ENCODE results near the gene STX2.
"Not testable (repeated sequence)": the region's sequence is repeated elsewhere in the genome, so short reads cannot be mapped to it uniquely, and the experiment has no call there.

The STX2 gene

GRCh38 chr12:130796985-130797686 is 41.9 kb downstream of the STX2 start:
- ATAC-seq (peak; percentile 95), DNase-seq (peak; percentile 38)

DNA sequence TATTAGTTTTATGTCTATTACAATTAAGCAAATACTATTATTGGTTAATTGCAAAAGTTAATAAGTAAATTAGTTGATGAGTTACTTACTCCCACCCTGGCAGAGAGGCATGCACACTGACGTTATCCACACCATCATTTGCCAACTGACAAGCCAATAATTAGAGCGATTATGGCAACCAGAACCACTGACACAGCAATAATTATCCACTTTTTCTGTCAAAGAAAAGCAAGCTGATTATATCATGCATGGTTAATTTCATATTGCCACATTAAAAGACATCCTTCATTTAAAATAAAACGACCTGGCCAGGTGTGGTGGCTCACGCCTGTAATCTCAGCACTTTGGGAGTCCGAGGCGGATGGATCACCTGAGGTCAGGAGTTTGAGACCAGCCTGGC is 43.1 kb downstream of the STX2 start:
- ATAC-seq = no peak

DNA sequence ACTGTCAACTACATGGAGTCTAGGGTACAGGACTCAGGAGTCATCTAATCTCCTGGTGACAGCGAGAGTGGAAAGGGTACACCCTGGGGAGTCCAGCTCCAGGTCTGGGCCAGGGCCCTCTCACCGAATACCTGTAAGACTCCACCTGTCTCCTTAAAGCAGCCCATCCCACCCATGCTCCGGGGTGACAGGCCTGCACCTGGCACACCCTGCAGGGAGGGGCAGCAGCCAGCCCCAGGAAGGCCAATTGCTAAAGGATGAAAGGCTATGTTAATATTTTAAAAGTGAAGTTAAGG is 45.5 kb downstream of the STX2 start:
- ATAC-seq = no peak
- no peak for DNase-seq

More for the DNA sequence above, 43.1 kb downstream of the STX2 start:
- no peak for DNase-seq

- ATAC-seq (no peak), DNase-seq (no peak)
Measured at GRCh38 chr12:130792821-130793553, 46.1 kb downstream of the STX2 start.

GRCh38 chr12:130791629-130792028 is 47.4 kb downstream of the STX2 start:
- DNase-seq = no peak
- no peak for ATAC-seq

DNA sequence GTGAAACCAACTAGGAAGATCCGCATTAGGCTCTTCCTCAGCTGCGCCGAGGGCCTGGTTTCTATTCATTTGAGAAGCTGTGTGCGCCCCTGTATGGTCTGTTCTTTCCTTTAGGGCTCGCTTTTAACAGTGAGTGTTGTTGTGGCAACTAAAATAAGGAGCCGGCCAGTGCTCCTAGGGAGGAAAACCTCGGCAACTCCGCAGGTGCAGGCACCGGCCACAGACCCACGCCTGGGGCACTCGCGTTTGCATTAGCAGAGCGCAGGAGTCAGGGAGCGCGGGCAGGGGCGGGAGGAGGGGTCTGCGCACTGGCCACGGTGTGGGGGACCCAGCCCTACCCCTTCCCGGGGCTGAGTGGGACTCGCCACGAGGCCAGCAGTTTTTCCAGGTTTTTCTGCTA is 50.5 kb downstream of the STX2 start:
- no peak for DNase-seq
- ATAC-seq = no peak

- ATAC-seq (no peak), DNase-seq (no peak)
Measured at GRCh38 chr12:130787445-130788410, 51.3 kb downstream of the STX2 start.

- DNase-seq = no peak
- ATAC-seq = no peak
Measured at GRCh38 chr12:130787041-130787440, 52.0 kb downstream of the STX2 start.

GRCh38 chr12:130783110-130783715 is 55.8 kb downstream of the STX2 start:
- ATAC-seq = no peak

GRCh38 chr12:130782245-130782644 is 56.8 kb downstream of the STX2 start:
- not testable (repeated sequence) for ATAC-seq, DNase-seq

More at GRCh38 chr12:130783110-130783715, 55.8 kb downstream of the STX2 start:
- no peak for DNase-seq

GRCh38 chr12:130780880-130781575 is 58.0 kb downstream of the STX2 start:
- DNase-seq (no peak), ATAC-seq (no peak)

DNA sequence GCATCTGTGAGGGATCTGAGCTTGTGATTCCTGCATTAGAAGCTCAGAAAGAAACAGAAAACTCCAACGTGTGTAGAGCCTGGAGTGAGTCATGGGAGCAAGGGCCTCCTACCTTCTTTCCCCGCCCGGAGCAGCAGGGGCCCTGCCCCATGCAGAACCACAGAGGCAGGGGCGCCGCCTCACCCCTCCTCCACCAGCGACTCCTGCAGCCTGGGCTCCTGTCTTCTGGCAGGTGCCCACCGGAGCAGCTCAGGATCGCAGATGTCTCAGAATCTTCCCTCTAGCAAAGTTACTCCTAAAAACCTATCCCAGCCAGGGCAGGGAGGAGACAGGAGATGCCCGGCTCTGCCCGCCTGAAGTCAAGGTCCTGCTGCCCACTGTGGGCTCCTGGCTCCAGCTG is 58.7 kb downstream of the STX2 start:
- ATAC-seq (no peak), DNase-seq (no peak)

GRCh38 chr12:130778776-130779175 is 60.3 kb downstream of the STX2 start:
- no peak for ATAC-seq
- no peak for DNase-seq

DNA sequence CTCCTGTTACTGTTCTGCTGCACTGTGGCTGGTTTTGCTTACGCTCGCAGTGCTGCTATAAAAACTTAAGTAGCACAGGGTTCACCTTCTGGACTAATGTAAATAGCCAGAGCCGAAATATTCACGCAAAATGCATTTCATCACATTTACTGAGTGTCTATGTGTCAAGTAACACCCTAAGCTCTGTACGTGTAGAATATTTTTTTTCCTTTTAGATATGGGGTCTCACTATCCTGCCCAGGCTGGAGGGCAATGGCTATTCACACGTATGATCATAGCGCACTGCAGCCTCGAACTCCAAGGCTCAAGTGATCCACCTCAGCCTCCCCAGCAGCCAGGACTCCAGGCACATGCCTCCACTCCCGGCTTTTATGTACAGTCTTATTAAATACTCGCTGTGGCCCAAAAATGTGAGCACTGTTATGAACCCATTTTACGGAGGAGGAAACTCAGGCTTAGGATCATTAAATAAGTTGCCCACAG is 62.2 kb downstream of the STX2 start:
- no peak for DNase-seq
- no peak for ATAC-seq

- peak; percentile 76 for DNase-seq
- ATAC-seq = peak; percentile 96
Measured at GRCh38 chr12:130775953-130776856, 62.8 kb downstream of the STX2 start.

- DNase-seq (no peak), ATAC-seq (no peak)
Measured at GRCh38 chr12:130770413-130771028, 68.5 kb downstream of the STX2 start.

- DNase-seq = no peak
- peak; percentile 49 for ATAC-seq
Measured at GRCh38 chr12:130768120-130768519, 70.9 kb downstream of the STX2 start.

DNA sequence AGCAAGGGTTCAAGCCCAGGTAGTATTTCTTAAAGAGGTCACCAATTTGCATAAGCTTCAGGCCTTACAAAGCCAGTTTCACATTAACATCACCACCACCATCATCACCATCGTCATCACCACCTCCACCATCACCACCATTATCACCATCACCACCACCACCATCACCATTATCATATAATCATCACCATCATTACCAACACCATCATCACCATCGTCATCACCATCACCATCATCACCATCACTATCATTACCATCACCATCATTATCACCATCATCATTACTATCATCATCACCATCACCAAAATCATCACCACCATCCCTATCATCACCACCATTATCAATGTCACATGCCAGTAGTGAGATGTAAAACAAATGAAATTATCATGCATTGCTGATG is 72.6 kb downstream of the STX2 start:
- ATAC-seq = no peak
- DNase-seq = no peak

- DNase-seq = no peak
- ATAC-seq = no peak
Measured at GRCh38 chr12:130765186-130765659, 73.8 kb downstream of the STX2 start.

All from stimulated activated naive CD8-positive, alpha-beta T cell treated with anti-CD3 and anti-CD28 coated beads, Interleukin-15, Interleukin-2, amounts not matched to agents 100 U/mL and 50 U/mL, for 24 hours (primary cell).